ENCODE data around the gene SLC25A4.
A peak's percentile ranks its signal among the peaks of the same experiment; 100 is the strongest.

SLC25A4 gene

DNA sequence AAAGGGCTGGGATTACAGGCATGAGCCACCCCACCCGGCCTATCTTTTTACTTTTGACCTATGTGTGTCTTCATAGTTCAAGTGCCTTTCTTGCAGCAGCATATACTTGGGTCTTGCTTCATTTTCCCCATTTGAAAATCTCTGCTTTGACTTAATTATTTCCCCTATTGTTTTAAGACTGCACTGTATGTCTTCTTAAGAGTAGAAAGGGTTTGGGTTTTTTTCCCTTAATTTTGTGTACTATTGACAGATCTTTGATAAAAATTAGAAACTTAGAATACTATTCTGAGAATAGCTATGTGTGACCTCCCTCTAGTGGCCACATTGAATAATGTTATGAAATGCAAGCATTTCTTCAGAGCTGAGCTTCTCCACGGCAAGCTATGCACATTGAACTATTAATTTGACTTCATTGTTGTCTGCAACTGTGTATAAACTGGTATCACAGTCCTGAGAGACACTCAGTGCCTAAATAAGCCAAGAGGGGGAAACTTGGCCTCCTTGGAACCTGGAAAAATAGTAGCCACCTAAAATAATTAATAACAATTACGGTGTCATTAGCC is 8.7 kb upstream of the SLC25A4 start:
- H3K27ac ChIP-seq (ENCODE audit: extremely low read depth, low read depth, low read length): no peak overlapping the region
- H3K4me1 ChIP-seq (ENCODE audit: control insufficient read depth, insufficient read depth, low read length): no peaks in the 10 kb centered on the region
- H3K9me3 ChIP-seq (ENCODE audit: control insufficient read depth, insufficient read depth, low read depth, low read length): no peaks in the 10 kb centered on the region
- TF ChIP-seq ZNF660 (tag by site-specific recombination; IDR thresholded peaks at IDR 0.05) (0 out of 2 replicates have a peak, but pooled peaks have one; percentile 31), ZNF654 (tag by site-specific recombination; IDR thresholded peaks at IDR 0.05; ENCODE audit: low read depth) (peak; percentile 74), GLIS1 (tag by site-specific recombination; IDR thresholded peaks at IDR 0.05) (no peak), ZNF621 (tag by site-specific recombination; IDR thresholded peaks at IDR 0.05) (no peak)
- no peak overlapping the region for H3K4me3 ChIP-seq (ENCODE audit: low read depth, low read length)
- POLR2A ChIA-PET: interaction anchor here (0.6 to 1.1 kb wide), 3 partner anchors 9 to 49 kb away, joined by 3 to 8 read pairs (median 3); partner anchors contain the start of gene SLC25A4
- no peaks in the 10 kb centered on the region for H3K36me3 ChIP-seq (ENCODE audit: control insufficient read depth in 2 of 2, insufficient read depth in 1 of 2, low read length in 2 of 2)
- CTCF ChIA-PET: interaction anchor here (0.6 to 2.2 kb wide), 21 partner anchors 9 to 929 kb away, joined by 3 to 11 read pairs (median 3); partner anchors contain the start of gene SLC25A4

DNA sequence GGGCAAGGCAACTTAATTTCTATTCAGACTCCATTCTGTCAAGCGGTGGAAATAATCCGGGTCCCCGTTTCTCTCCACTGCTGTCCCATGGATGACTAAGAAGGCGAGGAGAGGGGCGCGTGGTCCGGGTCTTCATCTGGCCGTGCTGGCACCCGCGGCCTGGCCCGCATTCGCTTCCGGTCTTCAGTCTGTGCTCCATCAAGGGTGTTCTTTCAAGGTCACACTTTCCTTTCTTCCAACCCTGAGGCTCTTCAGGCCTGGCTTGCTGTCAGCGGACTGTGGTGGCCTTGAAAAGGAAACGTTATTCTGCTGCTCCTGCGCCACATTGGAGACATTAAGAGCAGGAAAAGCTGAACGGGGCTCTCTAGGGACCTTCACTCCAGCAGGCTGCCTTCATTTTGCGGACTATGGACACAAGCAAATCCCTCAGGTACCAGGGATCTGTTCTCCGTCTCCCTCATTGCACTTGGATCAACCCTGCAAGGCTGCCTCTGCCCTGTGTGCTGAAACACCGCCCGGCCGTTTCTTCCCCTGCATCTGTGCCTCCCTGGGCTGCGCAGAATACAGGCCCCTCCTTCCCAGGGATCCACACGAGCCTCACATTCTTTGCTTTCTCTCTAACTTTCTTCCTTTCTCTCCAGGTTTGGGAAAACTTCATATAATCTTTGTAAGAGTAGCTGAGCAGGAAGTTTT is 5.7 kb upstream of the SLC25A4 start:
- ChIA-PET CTCF (interaction anchor here (0.6 to 1.1 kb wide), 3 partner anchors 15 to 40 kb away, joined by 3 to 4 read pairs (median 3); no protein-coding TSS in a partner anchor), POLR2A (no interaction called here)
- no peaks in the 10 kb centered on the region for H3K36me3 ChIP-seq (ENCODE audit: control insufficient read depth in 2 of 2, insufficient read depth in 1 of 2, low read length in 2 of 2)
- H3K4me3 ChIP-seq (ENCODE audit: low read depth, low read length): no peak overlapping the region
- H3K4me1 ChIP-seq (ENCODE audit: control insufficient read depth, insufficient read depth, low read length): no peaks in the 10 kb centered on the region
- TF ChIP-seq, protein P1, sequence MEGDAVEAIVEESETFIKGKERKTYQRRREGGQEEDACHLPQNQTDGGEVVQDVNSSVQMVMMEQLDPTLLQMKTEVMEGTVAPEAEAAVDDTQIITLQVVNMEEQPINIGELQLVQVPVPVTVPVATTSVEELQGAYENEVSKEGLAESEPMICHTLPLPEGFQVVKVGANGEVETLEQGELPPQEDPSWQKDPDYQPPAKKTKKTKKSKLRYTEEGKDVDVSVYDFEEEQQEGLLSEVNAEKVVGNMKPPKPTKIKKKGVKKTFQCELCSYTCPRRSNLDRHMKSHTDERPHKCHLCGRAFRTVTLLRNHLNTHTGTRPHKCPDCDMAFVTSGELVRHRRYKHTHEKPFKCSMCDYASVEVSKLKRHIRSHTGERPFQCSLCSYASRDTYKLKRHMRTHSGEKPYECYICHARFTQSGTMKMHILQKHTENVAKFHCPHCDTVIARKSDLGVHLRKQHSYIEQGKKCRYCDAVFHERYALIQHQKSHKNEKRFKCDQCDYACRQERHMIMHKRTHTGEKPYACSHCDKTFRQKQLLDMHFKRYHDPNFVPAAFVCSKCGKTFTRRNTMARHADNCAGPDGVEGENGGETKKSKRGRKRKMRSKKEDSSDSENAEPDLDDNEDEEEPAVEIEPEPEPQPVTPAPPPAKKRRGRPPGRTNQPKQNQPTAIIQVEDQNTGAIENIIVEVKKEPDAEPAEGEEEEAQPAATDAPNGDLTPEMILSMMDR (tag by site-specific recombination; IDR thresholded peaks at IDR 0.05): no peak
- no peak for TF ChIP-seq BCL11B (tag by site-specific recombination; IDR thresholded peaks at IDR 0.05; ENCODE audit: low read depth)
- no peak for TF ChIP-seq ZNF514 (tag by site-specific recombination; IDR thresholded peaks at IDR 0.05)
- no peak for TF ChIP-seq ZNF473 (tag by site-specific recombination; IDR thresholded peaks at IDR 0.05)
- no peak for TF ChIP-seq KLF7 (tag by site-specific recombination; IDR thresholded peaks at IDR 0.05; ENCODE audit: borderline replicate concordance)
- TF ChIP-seq ZNF600 (tag by site-specific recombination; IDR thresholded peaks at IDR 0.05): no peak
- TF ChIP-seq ZNF623 (tag by site-specific recombination; IDR thresholded peaks at IDR 0.05): no peak
- TF ChIP-seq, protein P2, sequence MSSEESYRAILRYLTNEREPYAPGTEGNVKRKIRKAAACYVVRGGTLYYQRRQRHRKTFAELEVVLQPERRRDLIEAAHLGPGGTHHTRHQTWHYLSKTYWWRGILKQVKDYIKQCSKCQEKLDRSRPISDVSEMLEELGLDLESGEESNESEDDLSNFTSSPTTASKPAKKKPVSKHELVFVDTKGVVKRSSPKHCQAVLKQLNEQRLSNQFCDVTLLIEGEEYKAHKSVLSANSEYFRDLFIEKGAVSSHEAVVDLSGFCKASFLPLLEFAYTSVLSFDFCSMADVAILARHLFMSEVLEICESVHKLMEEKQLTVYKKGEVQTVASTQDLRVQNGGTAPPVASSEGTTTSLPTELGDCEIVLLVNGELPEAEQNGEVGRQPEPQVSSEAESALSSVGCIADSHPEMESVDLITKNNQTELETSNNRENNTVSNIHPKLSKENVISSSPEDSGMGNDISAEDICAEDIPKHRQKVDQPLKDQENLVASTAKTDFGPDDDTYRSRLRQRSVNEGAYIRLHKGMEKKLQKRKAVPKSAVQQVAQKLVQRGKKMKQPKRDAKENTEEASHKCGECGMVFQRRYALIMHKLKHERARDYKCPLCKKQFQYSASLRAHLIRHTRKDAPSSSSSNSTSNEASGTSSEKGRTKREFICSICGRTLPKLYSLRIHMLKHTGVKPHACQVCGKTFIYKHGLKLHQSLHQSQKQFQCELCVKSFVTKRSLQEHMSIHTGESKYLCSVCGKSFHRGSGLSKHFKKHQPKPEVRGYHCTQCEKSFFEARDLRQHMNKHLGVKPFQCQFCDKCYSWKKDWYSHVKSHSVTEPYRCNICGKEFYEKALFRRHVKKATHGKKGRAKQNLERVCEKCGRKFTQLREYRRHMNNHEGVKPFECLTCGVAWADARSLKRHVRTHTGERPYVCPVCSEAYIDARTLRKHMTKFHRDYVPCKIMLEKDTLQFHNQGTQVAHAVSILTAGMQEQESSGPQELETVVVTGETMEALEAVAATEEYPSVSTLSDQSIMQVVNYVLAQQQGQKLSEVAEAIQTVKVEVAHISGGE (tag by site-specific recombination; conservative IDR thresholded peaks at IDR 0.05; ENCODE audit: low read depth): no peak
- TF ChIP-seq, protein P3, sequence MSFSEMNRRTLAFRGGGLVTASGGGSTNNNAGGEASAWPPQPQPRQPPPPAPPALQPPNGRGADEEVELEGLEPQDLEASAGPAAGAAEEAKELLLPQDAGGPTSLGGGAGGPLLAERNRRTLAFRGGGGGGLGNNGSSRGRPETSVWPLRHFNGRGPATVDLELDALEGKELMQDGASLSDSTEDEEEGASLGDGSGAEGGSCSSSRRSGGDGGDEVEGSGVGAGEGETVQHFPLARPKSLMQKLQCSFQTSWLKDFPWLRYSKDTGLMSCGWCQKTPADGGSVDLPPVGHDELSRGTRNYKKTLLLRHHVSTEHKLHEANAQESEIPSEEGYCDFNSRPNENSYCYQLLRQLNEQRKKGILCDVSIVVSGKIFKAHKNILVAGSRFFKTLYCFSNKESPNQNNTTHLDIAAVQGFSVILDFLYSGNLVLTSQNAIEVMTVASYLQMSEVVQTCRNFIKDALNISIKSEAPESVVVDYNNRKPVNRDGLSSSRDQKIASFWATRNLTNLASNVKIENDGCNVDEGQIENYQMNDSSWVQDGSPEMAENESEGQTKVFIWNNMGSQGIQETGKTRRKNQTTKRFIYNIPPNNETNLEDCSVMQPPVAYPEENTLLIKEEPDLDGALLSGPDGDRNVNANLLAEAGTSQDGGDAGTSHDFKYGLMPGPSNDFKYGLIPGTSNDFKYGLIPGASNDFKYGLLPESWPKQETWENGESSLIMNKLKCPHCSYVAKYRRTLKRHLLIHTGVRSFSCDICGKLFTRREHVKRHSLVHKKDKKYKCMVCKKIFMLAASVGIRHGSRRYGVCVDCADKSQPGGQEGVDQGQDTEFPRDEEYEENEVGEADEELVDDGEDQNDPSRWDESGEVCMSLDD (tag by site-specific recombination; IDR thresholded peaks at IDR 0.05): no peak
- no peak for TF ChIP-seq ZNF48 (tag by site-specific recombination; IDR thresholded peaks at IDR 0.05)
- no peak overlapping the region for H3K27ac ChIP-seq (ENCODE audit: extremely low read depth, low read depth, low read length)
- H3K9me3 ChIP-seq (ENCODE audit: control insufficient read depth, insufficient read depth, low read depth, low read length): no peaks in the 10 kb centered on the region
